Progenitor cell of endocrine pancreas (in vitro differentiated cells): ENCODE results near the gene PTPRD. TPM values are rescaled to one million over a fixed set of nuclear protein-coding genes. Genes with fewer than 3 reads are reported as not detected.

ENCODE experiments used
- DNase-seq: peaks from one replicate; pipeline ENCODE4 v3.0.0; 2021; ENCODE audit warnings: low spot score; ENCODE audit not compliant: unreplicated experiment
- H3K27ac Mint-ChIP-seq: 2 replicates; pipeline ENCODE4 v1.8.0; 2021; ENCODE audit warnings: mild to moderate bottlenecking, moderate library complexity, mixed read lengths
- H3K27me3 Mint-ChIP-seq: 2 replicates; pipeline ENCODE4 v1.8.0; 2021; ENCODE audit warnings: mixed read lengths
- H3K36me3 Mint-ChIP-seq: 2 replicates; pipeline ENCODE4 v1.8.0; 2022; ENCODE audit warnings: mixed read lengths; ENCODE audit not compliant: insufficient read depth
- H3K4me1 Mint-ChIP-seq: 2 replicates; pipeline ENCODE4 v1.8.0; 2021; ENCODE audit warnings: low read depth, mixed read lengths
- H3K4me3 Mint-ChIP-seq: 2 replicates; pipeline ENCODE4 v1.8.0; 2021; ENCODE audit warnings: low read depth, mild to moderate bottlenecking, moderate library complexity, mixed read lengths
- H3K9me3 Mint-ChIP-seq: 2 replicates; pipeline ENCODE4 v1.8.0; 2021; ENCODE audit warnings: low read depth, mixed read lengths
- CTCF ChIP-seq: fragments of 200-600 bp; sonication (generic); IDR thresholded peaks from one replicate; pipeline ENCODE4 v1.5.0; 2021; ENCODE audit warnings: antibody characterized with exemption, mild to moderate bottlenecking; ENCODE audit not compliant: unreplicated experiment
- total RNA-seq: library from RNA; stranded (reverse); gene quantifications from 2 replicates; pipeline ENCODE4 v1.2.1, GENCODE V29; 2021

The PTPRD gene
- total RNA-seq, 1 donor from 2014 or later: 124 TPM

- Mint-ChIP-seq H3K27me3 (peaks cover 4% of the 10 kb centered on the region), H3K4me3 (no peak overlapping the region), H3K4me1 (peaks cover 5% of the 10 kb centered on the region), H3K36me3 (no peaks in the 10 kb centered on the region), H3K9me3 (no peaks in the 10 kb centered on the region), H3K27ac (no peak overlapping the region)
- TF ChIP-seq CTCF: no peak
- no peak for DNase-seq
Measured at GRCh38 chr9:9961487-9961886, 651.3 kb downstream of the PTPRD start.

- Mint-ChIP-seq H3K4me1 (peaks cover 12% of the 10 kb centered on the region), H3K27ac (no peak overlapping the region), H3K36me3 (no peaks in the 10 kb centered on the region), H3K4me3 (no peak overlapping the region), H3K27me3 (no peaks in the 10 kb centered on the region), H3K9me3 (peaks cover 3% of the 10 kb centered on the region)
- TF ChIP-seq CTCF: no peak
- DNase-seq: no peak
Measured at GRCh38 chr9:9951556-9952160, 661.1 kb downstream of the PTPRD start.

- no peak overlapping the region for H3K27ac Mint-ChIP-seq
- H3K4me1 Mint-ChIP-seq: peaks cover 12% of the 10 kb centered on the region
- no peaks in the 10 kb centered on the region for H3K36me3 Mint-ChIP-seq
- DNase-seq: no peak
- H3K4me3 Mint-ChIP-seq: no peak overlapping the region
- peaks cover 3% of the 10 kb centered on the region for H3K9me3 Mint-ChIP-seq
- H3K27me3 Mint-ChIP-seq: no peaks in the 10 kb centered on the region
- no peak for TF ChIP-seq CTCF
Measured at GRCh38 chr9:9950813-9951212, 662.0 kb downstream of the PTPRD start.

- Mint-ChIP-seq H3K9me3 (peaks cover 3% of the 10 kb centered on the region), H3K27me3 (no peaks in the 10 kb centered on the region), H3K36me3 (no peaks in the 10 kb centered on the region), H3K4me1 (peaks cover 12% of the 10 kb centered on the region), H3K4me3 (no peak overlapping the region), H3K27ac (no peak overlapping the region)
- no peak for DNase-seq
- no peak for TF ChIP-seq CTCF
Measured at GRCh38 chr9:9949978-9950377, 662.8 kb downstream of the PTPRD start.

- no peaks in the 10 kb centered on the region for H3K36me3 Mint-ChIP-seq
- H3K27me3 Mint-ChIP-seq: no peaks in the 10 kb centered on the region
- no peak overlapping the region for H3K4me3 Mint-ChIP-seq
- TF ChIP-seq CTCF: no peak
- peak overlapping the region; percentile 32 for H3K27ac Mint-ChIP-seq
- DNase-seq: no peak
- H3K9me3 Mint-ChIP-seq: peaks cover 3% of the 10 kb centered on the region
- H3K4me1 Mint-ChIP-seq: peaks cover 12% of the 10 kb centered on the region
Measured at GRCh38 chr9:9949368-9949767, 663.4 kb downstream of the PTPRD start.
